ENCODE results near the gene KLK7.

Gene KLK7

GRCh38 chr19:51007488-51007887 is 23.8 kb upstream of the KLK7 start:
- Histone ChIP-seq H3K36me3 (no peaks in the 10 kb centered on the region), H3K4me3 (ENCODE audit: low read depth, low read length) (no peak overlapping the region), H3K9me3 (no peaks in the 10 kb centered on the region), H3K27me3 (peaks cover 16% of the 10 kb centered on the region), H3K4me1 (no peaks in the 10 kb centered on the region)
- no peak for DNase-seq
- TF ChIP-seq CTCF (IDR thresholded peaks at IDR 0.05; ENCODE audit: low read depth, low read length), result no peak

GRCh38 chr19:51006406-51006805 is 22.7 kb upstream of the KLK7 start:
- H3K4me1 ChIP-seq, result no peaks in the 10 kb centered on the region
- no peaks in the 10 kb centered on the region for H3K36me3 ChIP-seq
- no peak for TF ChIP-seq CTCF (IDR thresholded peaks at IDR 0.05; ENCODE audit: low read depth, low read length)
- peaks cover 16% of the 10 kb centered on the region for H3K27me3 ChIP-seq
- DNase-seq, result no peak
- no peak overlapping the region for H3K4me3 ChIP-seq (ENCODE audit: low read depth, low read length)
- H3K9me3 ChIP-seq, result no peaks in the 10 kb centered on the region

- Histone ChIP-seq H3K27me3 (peaks cover 16% of the 10 kb centered on the region), H3K4me3 (ENCODE audit: low read depth, low read length) (no peak overlapping the region), H3K36me3 (no peaks in the 10 kb centered on the region), H3K9me3 (no peaks in the 10 kb centered on the region), H3K4me1 (no peaks in the 10 kb centered on the region)
- no peak for TF ChIP-seq CTCF (IDR thresholded peaks at IDR 0.05; ENCODE audit: low read depth, low read length)
- no peak for DNase-seq
Observed at GRCh38 chr19:51005248-51005647, 21.5 kb upstream of the KLK7 start.

GRCh38 chr19:51003316-51003715 is 19.6 kb upstream of the KLK7 start:
- no peaks in the 10 kb centered on the region for H3K9me3 ChIP-seq
- peaks cover 7% of the 10 kb centered on the region for H3K27me3 ChIP-seq
- no peak for DNase-seq
- no peak for TF ChIP-seq CTCF (IDR thresholded peaks at IDR 0.05; ENCODE audit: low read depth, low read length)
- no peaks in the 10 kb centered on the region for H3K36me3 ChIP-seq
- no peaks in the 10 kb centered on the region for H3K4me1 ChIP-seq
- H3K4me3 ChIP-seq (ENCODE audit: low read depth, low read length), result no peak overlapping the region

- Histone ChIP-seq H3K27me3 (peaks cover 7% of the 10 kb centered on the region), H3K4me1 (no peaks in the 10 kb centered on the region), H3K36me3 (no peaks in the 10 kb centered on the region), H3K4me3 (ENCODE audit: low read depth, low read length) (no peak overlapping the region), H3K9me3 (no peaks in the 10 kb centered on the region)
- peak; percentile 57 for DNase-seq
- TF ChIP-seq CTCF (IDR thresholded peaks at IDR 0.05; ENCODE audit: low read depth, low read length), result no peak
Observed at GRCh38 chr19:51002542-51003311, 19.0 kb upstream of the KLK7 start.

GRCh38 chr19:51002089-51002532 is 18.4 kb upstream of the KLK7 start:
- H3K4me3 ChIP-seq (ENCODE audit: low read depth, low read length), result no peak overlapping the region
- TF ChIP-seq CTCF (IDR thresholded peaks at IDR 0.05; ENCODE audit: low read depth, low read length), result no peak
- DNase-seq, result no peak

More at GRCh38 chr19:51002089-51002532, 18.4 kb upstream of the KLK7 start:
- Histone ChIP-seq H3K4me1 (no peaks in the 10 kb centered on the region), H3K36me3 (no peaks in the 10 kb centered on the region), H3K9me3 (no peaks in the 10 kb centered on the region), H3K27me3 (peaks cover 4% of the 10 kb centered on the region)

Data from BE2C (cell line).